ENCODE data around the gene FNBP1L. TPM values are rescaled to one million over a fixed set of nuclear protein-coding genes. Genes with fewer than 3 reads are reported as not detected.

FNBP1L gene
- total and polyA plus RNA-seq, 2 experiments from 2014 or later, result 56.3 to 132 TPM

GRCh38 chr1:93499075-93499474 lies 51.2 kb downstream of the FNBP1L start:
- Mint-ChIP-seq H3K4me1 (peaks cover 37% of the 10 kb centered on the region), H3K27ac (peak overlapping the region; percentile 25; the same call in 1 of the 2 replicates), H3K9me3 (no peaks in the 10 kb centered on the region; the same call in 2 of the 3 replicates), H3K4me3 (no peak overlapping the region), H3K27me3 (ENCODE audit: insufficient read depth, low read depth, poor library complexity) (peaks cover 4% of the 10 kb centered on the region), H3K36me3 (ENCODE audit: low read depth) (peaks cover 36% of the 10 kb centered on the region)
- no peak for ATAC-seq
- Histone ChIP-seq H3K9me2 (ENCODE audit: insufficient read depth) (no peaks in the 10 kb centered on the region; the same call in 1 of the 2 replicates), H3K4me3 (no peak overlapping the region), H3K4me1 (ENCODE audit: insufficient read depth) (peaks cover 16% of the 10 kb centered on the region), H4K20me1 (replicated peaks; ENCODE audit: insufficient read depth) (peaks cover 42% of the 10 kb centered on the region), H2AFZ (no peak overlapping the region), H3K36me3 (ENCODE audit: insufficient read depth) (no peaks in the 10 kb centered on the region), H3K27ac (ENCODE audit: low read depth) (peak overlapping the region; percentile 6; the same call in 1 of the 2 replicates), H3K4me2 (no peak overlapping the region), H3F3A (replicated peaks; ENCODE audit: low read depth) (no peaks in the 10 kb centered on the region), H3K27me3 (ENCODE audit: insufficient read depth) (no peaks in the 10 kb centered on the region), H3K79me2 (replicated peaks; ENCODE audit: insufficient read depth) (peaks cover 100% of the 10 kb centered on the region)
- no peak for DNase-seq (ENCODE audit: low spot score)
- no peak for TF ChIP-seq EZH2phosphoT487 (IDR thresholded peaks at IDR 0.05; ENCODE audit: unreplicated experiment)
- no peak for TF ChIP-seq ZNF331 (CRISPR knock-in tag; IDR thresholded peaks at IDR 0.05; ENCODE audit: low read depth)
- no peak for TF ChIP-seq STAT1 (IDR thresholded peaks at IDR 0.05; ENCODE audit: unreplicated experiment)
- TF ChIP-seq JUNB (IDR thresholded peaks at IDR 0.05; ENCODE audit: unreplicated experiment), result no peak
- TF ChIP-seq NANOG (IDR thresholded peaks at IDR 0.05; ENCODE audit: borderline replicate concordance), result no peak
- TF ChIP-seq REST (IDR thresholded peaks at IDR 0.05; ENCODE audit: unreplicated experiment), result no peak
- no peak for TF ChIP-seq CTCF (conservative IDR thresholded peaks at IDR 0.05; ENCODE audit: low read depth in 2 of 2)
- TF ChIP-seq ZNF462 (CRISPR knock-in tag; IDR thresholded peaks at IDR 0.05), result no peak
- no peak for TF ChIP-seq POLR2AphosphoS5 (IDR thresholded peaks at IDR 0.05; ENCODE audit: low read depth)
- TF ChIP-seq ETS1 (IDR thresholded peaks at IDR 0.05), result no peak
- TF ChIP-seq EZH2 (IDR thresholded peaks at IDR 0.05; ENCODE audit: low read depth, unreplicated experiment), result no peak
- TF ChIP-seq CREB1 (CRISPR knock-in tag; IDR thresholded peaks at IDR 0.05; ENCODE audit: low read depth), result no peak
- TF ChIP-seq ZNF114 (CRISPR knock-in tag; IDR thresholded peaks at IDR 0.05), result no peak
